GM19467 (cell line): ENCODE measurements around the gene CARD9.
"Not testable (repeated sequence)": the region's sequence is repeated elsewhere in the genome, so short reads cannot be mapped to it uniquely, and the experiment has no call there.

ENCODE experiments used
- ATAC-seq: cut with Tn5 transposase; IDR thresholded peaks from one replicate; pipeline ENCODE4 v1.9.1; 2021; ENCODE audit warnings: mild to moderate bottlenecking, moderate library complexity; ENCODE audit not compliant: unreplicated experiment

CARD9 gene

DNA sequence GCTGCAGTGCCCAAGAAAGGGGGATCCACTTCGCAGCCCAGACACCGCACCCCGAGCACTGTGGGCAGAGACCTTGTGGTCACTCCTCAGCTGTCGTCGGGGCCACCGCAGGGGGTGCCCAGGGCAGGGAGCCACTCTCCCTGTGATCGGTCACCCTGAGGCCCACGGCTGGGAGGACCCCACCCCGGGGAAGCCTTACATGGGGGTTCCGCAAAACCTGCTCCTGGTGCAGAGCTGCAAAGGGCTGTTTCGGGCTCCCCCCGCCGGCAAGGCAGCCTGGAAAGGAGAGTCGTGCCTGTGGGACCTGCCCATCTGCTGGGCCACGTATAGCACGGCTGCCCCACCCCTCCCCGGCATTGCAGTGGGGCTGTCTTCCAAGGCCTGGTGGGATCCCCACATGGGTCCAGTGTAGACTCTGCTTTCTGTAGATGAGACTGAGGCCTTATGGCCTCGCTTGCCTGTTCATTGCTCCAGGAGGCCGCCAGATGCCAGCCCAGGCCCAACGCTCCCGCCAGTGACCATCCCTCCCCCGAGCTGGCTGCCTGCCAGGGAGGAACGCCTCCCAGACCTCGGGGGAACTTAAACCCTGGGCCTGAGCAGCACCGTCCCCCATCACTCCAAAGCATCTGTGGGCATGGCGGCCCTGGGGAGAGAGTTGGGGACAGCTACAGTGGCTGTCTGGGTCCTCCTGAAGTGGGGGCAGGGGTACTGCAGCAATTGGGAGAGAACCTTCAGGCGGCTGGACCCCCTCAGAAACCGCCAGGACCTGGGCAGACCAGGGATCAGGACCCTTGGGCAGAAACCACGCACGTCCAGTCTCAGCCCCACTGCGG lies 8.3 kb downstream of the CARD9 start:
- ATAC-seq: no peak

DNA sequence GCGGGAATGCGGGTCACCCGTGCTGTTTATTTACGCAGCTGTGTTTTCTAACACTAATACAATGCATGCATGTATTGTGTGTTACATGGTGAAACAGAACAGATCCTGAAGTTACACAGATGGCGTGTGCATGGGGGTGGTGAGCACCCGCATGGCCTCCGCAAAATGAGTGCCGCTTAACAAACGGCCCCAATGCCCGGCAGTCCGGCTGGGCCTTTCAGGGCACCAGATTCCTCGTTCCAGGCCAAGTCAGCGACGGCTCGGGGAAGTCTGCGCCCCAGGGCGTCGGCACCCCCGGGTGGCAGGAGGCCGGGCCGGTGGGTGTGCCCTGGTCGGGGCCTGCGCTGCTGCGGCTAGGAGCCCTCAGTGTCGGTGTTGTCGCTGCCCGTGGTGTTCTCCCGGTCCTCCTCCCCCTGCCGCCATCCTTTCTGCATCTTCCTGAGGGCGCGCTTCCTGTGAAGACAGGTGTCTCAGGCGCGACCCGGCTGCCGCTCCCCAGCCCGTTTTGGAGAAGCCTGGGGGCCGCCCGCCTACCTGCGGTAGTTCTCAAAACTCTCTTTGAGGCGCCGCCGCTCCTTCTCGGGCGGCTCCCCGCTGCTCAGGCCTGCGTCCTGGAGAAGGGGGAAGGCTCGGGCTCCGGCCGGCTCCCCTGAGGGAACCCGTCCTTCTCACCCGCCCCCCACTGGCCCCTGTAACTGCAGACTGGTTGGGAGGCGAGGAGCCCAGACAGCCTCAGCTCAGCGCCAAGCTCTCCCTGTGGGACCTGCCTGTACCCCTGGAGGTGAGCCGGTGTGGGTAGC lies 9.3 kb downstream of the CARD9 start:
- ATAC-seq: no peak

DNA sequence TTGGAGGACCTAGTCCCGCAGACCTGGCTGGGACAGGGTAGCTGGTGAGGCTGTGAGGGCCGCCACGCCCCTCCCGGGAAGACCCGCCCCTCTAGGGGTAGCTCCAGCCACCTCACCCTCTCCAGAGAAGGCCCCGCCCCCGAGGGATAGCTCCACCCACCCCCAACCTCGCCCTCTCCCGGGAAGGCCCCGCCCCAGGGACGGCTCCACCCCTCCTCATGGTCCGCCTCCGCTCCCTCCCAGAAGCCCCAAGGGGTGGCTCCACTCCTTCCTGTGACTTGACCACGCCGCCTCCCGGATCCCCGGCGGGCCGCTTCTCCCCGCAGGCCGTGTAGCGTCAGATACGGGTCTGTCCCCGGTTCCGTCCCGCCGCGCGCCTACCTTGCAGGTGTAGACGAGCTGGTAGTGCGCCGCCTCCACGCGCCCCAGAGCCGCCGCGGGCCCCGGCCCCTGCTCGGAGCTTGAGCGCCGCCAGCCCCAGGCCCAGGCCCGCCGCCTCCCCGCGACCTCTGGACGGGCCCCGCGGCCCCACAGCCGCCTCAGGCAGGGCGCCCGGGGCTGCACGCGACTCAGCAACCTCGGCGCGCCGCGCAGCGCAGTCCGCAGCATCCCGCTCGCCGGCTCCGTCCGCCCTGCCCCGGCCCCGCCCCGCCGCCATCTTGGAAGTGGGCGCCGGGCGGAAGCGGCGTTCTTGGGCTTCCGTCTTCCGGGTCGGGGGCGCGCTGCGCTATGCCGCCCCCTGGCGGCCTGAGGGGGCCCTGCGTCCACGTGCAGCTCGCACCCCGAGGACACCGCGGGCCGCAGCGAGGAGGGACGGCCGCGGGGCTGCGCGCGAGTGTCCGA lies 10.1 kb downstream of the CARD9 start, which contains the start of gene DNLZ:
DNLZ (minus strand) TSS at position 639 of the 843 bp plus-strand sequence; CDS start at position 609, 30 bp downstream.
- ATAC-seq: peak; percentile 65

DNA sequence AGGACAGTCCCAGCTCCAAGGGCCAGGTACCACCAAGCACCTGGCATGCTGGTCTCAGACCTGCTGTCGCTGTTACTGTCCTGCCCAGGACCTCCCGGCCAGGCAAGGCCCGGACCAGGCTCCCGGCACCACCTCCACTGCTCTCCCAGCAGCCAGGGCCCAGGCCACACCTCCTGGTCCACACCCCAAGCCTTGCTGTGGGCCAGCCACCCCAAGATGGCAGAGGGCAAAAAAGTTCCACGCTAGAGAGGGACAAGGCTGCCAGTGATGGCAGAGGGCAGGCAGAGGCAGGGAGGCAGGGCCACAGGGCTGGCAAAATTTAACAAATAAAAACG lies 11.1 kb downstream of the CARD9 start:
- no peak for ATAC-seq

DNA sequence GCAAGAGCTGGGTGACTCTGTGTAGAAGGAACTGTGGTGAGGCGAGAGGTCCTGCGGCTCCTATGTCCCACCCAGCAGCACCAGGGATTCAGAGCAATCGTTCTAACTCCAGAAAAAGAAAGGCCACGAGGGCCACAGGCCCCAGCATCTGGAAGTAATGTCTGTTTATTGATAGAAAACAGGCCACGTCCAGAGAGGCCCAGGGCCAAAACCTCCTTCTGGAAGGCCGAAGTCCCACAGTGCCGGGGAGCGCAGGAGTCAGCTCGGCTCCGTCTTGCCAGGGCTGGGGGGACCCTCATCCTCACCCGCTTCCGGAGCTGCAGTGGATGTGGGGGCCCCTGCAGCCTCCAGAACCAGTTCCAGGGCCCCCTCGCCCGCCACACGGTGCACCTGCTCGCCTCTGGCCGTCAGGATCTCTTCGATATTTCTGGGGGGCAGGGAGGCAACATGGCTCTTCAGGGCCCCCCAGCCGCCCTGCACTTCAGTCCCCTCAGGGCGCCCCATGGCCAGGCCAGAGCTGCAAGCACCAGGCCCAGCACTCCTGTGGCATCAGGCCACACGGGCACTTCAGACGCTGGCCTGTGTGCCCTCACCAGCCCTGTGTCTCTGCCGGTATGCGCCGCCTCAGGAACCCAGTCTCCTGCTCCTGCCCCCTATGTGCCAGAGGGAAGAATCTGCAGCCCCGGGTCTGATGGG lies 11.6 kb downstream of the CARD9 start:
- ATAC-seq: no peak

DNA sequence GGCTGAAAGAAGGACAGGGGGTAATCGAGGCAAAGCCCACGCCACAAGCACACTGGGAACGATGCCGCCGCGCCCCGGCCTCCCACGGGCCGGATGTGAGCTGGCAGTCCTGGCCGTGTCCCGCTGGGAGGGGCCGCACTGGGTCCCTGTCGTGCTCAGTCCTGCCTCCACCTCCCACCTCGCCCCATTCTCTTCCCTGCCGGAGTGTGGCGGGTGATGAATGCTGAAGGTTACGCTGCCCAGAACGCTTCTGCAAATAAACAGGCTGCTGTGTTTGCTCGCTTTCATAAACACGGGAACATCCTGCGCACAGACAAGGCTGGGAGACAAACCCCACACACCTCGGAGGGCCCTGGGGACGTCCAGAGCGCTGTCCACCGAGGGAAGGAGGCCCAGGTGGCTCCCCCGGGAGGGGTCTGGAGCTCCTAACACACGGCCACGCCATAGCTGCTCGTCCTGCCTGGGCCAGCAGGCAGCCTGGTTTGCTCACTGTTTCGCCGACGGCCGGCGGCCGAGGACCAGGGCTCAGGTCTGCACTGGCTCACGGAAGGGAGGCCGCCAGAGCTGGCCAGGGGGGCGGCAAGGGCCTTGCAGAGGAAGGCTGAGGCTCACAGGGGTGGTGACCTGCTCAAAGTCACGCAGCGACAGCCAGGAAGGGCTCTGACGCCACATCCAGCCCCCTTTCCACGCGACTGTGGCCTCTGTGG lies 12.3 kb downstream of the CARD9 start:
- ATAC-seq: no peak

DNA sequence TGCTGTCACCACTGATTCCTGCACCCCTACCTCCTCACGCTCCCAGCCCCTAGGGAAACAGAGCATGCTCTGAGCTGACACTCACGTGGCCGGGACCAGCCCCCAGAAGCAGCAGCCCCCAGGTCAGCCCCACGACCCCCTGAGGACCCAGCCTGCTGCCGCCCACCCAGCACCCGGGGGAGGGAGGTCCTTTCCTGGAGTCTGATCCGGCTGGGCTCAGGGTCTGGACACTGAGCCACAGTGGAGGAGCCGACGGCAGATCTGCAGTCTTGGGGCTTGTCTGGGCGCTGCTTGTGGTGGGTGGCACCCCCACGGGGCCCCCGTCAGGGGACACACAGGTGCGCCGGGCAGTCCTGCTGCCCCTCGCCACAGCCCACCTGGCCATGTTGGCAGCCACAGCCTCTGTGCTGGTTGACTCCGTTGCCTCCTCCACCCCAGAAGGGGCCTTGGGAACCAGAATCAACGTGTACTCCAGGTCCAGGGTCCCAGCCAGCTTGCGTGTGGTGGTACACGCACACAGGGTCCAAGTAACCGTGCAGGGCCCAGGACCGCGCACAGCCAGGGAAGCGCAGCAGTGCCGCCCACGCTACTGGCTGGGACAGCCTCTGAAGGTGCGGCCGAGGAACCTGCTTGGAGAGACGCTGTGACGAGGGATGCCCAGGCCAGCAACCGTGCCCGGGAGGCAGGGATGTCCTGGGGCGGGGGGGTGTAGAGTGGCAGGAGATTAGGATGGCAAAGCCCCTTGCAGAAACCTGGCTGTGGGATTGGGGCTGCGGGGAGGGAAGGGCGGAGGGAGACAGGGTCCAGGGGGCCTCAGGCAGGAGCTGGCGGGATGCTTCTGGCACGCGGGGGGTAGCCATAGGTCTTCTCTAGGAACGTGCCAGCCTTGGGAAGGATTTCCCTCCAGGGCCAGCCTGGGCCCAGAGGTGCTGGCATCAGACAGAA lies 13.4 kb downstream of the CARD9 start:
- no peak for ATAC-seq

DNA sequence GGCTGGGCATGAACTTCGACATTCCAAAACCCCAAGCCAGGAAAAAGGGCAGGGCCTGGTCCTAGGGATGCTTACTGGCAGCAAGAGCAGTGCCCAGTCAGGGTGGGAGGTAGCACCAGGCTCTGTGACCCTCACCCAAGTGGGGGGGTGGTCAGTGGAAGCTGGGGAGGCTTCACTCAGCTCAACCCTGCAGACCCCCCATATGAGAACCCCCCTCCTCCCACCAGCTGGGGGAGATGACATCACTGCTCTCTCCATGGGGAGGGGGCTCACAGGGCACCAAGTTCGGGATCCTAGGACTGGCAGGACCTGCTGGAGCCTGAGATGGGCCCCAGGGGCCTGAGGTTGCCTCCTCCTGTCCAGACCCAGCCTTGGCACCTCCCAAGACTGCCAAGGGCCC lies 14.6 kb downstream of the CARD9 start:
- no peak for ATAC-seq

DNA sequence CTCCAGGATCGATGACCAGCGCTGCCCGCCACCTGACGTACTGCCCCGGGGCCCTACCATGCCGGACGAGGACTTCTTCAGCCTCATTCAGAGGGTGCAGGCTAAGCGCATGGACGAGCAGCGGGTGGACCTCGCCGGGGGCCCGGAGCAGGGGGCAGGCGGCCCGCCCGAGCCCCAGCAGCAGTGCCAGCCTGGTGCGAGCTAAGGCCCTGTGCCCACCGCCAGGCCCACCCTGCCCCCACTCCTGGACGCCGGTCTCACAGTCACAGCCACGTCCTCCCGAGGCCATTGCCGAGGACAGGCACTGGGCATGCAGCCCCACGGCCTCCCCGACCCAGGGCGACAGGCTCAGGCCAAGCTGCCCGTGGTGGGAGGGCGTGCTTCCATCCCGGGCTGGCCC lies 15.5 kb downstream of the CARD9 start:
- no peak for ATAC-seq

DNA sequence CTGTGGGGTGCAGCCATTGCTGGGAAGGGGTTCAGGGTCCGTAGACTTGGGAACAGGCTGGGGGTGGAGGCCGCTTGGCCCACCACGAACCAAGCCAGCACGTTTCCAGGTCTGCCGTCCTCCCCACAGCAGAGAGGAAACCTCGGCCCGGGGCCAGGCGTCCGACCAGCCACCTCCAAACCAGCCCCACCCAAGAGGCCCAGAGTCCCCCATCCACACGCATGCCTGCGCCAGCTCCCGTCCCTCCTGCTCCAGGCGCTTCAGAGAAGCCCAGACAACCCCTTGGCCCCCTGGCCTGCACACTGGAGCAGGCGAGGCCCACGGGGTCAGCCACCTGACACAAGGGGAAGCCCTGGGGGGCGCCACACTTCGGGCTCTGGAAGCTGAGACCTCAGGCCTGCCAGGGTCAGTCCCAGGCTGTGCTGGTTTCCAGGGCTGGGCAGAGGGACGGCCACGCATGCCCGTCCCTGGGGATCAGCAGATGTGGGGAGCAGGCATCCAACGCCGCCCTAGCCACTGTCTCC lies 16.2 kb downstream of the CARD9 start:
- no peak for ATAC-seq

DNA sequence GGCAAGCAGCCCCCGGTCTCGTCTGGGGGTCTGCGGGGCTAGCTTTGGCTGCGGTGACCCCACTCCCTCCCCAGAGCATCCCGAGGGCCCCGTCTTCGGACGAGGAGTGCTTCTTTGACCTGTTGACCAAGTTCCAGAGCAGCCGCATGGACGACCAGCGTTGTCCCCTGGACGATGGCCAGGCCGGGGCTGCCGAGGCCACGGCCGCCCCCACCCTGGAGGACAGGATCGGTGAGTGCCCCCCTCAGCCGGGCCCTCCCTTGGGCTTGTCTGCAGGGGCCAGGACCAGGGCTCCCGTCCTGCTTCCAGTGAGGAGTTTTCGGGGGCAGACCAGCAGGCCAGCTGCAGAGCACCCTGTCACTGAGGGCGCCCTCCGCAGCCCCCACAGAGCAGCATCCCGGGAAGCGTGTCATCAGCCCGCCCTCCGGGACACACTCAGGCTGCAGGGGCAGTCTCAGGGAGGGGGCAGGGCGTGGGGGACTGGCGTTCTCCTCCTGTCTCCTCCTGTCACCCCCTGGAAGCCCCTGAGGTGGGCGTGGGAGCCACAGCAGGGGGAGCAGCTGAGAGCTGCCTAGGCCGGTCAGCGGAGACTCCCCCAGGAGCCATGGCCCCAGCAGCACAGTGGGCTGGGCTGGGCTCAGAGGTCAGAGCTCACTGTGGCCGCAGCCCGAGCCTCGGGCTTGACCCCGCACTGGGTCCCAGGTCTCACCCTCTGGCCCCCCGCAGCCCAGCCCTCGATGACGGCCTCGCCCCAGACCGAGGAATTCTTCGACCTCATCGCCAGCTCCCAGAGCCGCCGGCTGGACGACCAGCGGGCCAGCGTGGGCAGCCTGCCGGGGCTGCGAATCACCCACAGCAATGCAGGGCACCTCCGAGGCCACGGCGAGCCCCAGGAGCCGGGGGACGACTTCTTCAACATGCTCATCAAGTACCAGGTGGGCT lies 17.6 kb downstream of the CARD9 start:
- ATAC-seq: no peak

DNA sequence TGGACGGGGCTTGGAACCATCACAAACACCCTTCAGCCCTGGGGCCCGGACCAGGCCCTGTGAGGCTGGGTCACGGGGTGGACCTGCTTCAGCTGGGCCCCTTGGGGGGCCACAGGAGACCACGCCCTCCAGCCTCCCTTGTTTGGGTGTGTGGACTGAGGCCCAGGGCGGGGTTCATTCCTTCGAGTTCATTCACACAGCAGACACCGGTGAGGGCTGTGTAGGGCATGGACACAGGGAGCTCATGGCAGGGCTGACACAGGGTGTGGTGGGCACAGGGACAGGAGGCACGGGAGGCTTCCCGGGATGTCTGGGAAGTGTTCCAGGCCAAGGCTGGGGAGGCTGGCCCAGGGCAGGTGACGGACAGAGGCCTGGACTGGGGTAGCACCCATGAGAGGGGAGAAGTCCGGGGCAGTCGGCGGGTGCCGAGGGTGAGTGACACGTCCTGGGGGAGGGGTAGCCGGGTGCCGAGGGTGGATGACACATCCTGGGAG lies 18.8 kb downstream of the CARD9 start:
- no peak for ATAC-seq

DNA sequence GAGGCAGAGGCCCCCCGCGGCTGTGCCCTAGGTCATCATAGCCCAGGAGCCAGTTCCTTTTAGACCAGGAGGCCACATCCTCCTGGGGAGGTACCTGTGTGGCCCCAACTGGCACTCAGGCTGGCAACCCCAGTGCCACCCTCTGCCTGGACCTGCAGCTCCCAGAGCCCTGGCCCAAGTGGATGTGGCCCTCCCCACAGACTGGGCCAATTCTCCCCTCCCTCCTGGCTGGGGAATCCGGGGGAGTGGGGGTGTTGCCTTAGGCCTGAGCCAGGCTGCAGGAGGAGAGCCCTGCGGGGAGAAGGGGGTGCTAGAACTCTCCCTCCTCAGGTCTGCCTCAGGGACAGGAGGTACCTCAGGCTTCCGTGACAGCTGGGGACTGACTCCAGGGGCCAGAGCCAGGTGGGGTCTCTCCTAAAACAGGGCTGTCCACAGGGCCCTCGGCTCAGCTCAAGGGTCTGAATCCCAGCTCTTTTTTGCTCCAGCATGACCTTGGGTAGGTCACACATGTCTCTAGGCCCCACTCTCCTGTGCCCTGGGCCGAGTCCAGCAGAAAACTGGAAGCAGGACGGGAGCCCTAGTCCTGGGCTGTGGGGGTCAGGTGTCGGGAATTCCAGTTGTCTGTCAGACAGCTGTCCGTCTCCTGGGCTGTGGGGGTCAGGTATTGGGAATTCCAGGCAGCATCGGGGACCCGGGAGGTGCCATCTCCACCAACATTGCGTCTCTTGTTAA lies 19.5 kb downstream of the CARD9 start:
- no peak for ATAC-seq

DNA sequence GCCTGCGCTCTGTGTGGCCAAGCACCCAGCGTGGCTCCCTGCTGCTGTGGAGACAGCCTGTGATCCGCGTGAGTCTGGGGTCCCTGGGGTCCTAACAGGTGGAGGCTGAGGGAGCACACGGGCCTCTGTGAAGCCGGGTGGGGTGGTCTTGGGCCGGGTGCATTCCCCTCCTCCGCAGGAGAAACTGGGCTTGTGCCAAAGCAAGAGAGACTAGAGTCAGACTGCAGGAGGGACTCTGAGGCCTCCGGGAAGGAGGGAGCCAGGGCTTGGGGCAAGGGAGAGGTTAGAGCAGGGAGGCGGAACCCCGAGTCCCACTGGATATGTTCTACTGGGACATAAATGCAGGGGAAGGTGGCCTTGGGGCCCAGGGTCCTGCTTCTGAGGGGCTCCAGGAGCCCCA lies 20.4 kb downstream of the CARD9 start:
- ATAC-seq: no peak

DNA sequence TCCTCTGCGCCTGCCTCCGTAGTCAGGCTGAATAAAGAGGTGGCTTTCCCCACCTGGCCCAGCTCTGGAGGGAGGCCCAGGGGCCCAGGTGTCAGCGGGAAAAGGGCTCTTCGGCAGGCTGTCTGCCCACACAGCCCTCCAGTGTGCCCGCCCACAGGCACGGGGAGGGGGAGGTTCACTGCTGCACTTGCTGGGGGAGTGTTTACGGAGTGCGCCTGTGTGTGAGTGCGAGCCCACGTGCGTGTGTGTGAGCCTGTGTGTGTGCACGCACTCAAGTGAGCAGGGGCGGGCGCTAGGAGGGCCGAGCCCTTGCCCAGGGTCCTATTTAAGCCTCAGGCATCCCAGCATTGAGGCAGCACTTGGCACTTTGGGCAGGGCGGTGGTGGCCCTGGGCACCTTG lies 20.8 kb downstream of the CARD9 start:
- ATAC-seq: no peak

DNA sequence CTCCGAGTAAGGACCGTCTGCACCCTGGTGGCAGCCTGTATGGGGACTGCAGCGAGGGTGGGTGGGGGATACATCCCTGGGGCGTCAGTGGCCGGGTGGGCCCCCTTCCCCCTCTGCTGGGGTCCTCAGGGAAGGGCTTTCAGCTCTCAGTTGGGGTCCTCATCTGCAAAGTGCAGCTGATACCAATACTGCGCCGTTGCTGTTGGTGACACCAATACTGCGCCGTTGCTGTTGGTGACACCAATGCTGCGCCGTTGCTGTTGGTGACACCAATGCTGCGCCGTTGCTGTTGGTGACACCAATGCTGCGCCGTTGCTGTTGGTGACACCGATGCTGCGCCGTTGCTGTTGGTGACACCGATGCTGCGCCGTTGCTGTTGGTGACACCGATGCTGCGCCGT lies 21.6 kb downstream of the CARD9 start:
- not testable (repeated sequence) for ATAC-seq
